HEK293 (cell line): ENCODE results near the gene JUND.

Experiments
- BCL11B ChIP-seq: fragments of 450-650 bp; formaldehyde crosslinking; IDR thresholded peaks from 2 replicates; pipeline ENCODE4 v1.5.1; 2016; ENCODE audit warnings: low read depth, missing biosample characterization, missing genetic modification characterization
- HOXD13 ChIP-seq: sonication (generic); formaldehyde crosslinking; IDR thresholded peaks from 2 replicates; pipeline ENCODE4 v1.8.0; 2022; ENCODE audit warnings: missing genetic modification reagents, borderline replicate concordance
- KLF1 ChIP-seq: fragments of 450-650 bp; formaldehyde crosslinking; IDR thresholded peaks from 2 replicates; pipeline ENCODE4 v1.5.1; 2016; ENCODE audit warnings: missing biosample characterization, missing genetic modification characterization
- KLF8 ChIP-seq: fragments of 450-650 bp; formaldehyde crosslinking; IDR thresholded peaks from 2 replicates; pipeline ENCODE4 v1.5.1; 2016; ENCODE audit warnings: missing biosample characterization, missing genetic modification characterization
- OSR2 ChIP-seq: fragments of 450-650 bp; formaldehyde crosslinking; IDR thresholded peaks from 2 replicates; pipeline ENCODE4 v1.5.1; 2016; ENCODE audit warnings: missing biosample characterization, missing genetic modification characterization
- REST ChIP-seq: fragments of 450-650 bp; formaldehyde crosslinking; IDR thresholded peaks from 2 replicates; pipeline ENCODE4 v1.5.1; 2016; ENCODE audit warnings: missing biosample characterization, missing genetic modification characterization
- TRIM28 ChIP-seq: IDR thresholded peaks from 2 replicates; pipeline ENCODE4 v1.6.1; 2011; ENCODE audit warnings: low read length, control low read depth, borderline replicate concordance
- ZBTB44 ChIP-seq: fragments of 450-650 bp; IDR thresholded peaks from 2 replicates; pipeline ENCODE4 v1.5.1; 2018; ENCODE audit warnings: missing biosample characterization, mild to moderate bottlenecking, missing genetic modification characterization
- ZBTB8A ChIP-seq: fragments of 450-650 bp; formaldehyde crosslinking; IDR thresholded peaks from 2 replicates; pipeline ENCODE4 v1.5.1; 2016; ENCODE audit warnings: missing biosample characterization, missing genetic modification characterization
- ZFHX2 ChIP-seq: fragments of 450-650 bp; formaldehyde crosslinking; conservative IDR thresholded peaks from 2 replicates; pipeline ENCODE4 v1.5.1; 2016; ENCODE audit warnings: missing biosample characterization, missing genetic modification characterization
- ZFP69B ChIP-seq: fragments of 450-650 bp; formaldehyde crosslinking; IDR thresholded peaks from 2 replicates; pipeline ENCODE4 v1.5.1; 2016; ENCODE audit warnings: missing biosample characterization, missing genetic modification characterization
- ZNF174 ChIP-seq: fragments of 450-650 bp; formaldehyde crosslinking; IDR thresholded peaks from 2 replicates; pipeline ENCODE4 v1.5.0; 2017; ENCODE audit warnings: missing biosample characterization, mild to moderate bottlenecking, missing genetic modification characterization
- ZNF18 ChIP-seq: fragments of 450-650 bp; formaldehyde crosslinking; IDR thresholded peaks from 2 replicates; pipeline ENCODE4 v1.5.1; 2016; ENCODE audit warnings: missing biosample characterization, missing genetic modification characterization
- ZNF23 ChIP-seq: fragments of 450-650 bp; formaldehyde crosslinking; IDR thresholded peaks from 2 replicates; pipeline ENCODE4 v1.5.1; 2016; ENCODE audit warnings: missing biosample characterization, missing genetic modification characterization, borderline replicate concordance
- ZNF280D ChIP-seq: fragments of 450-650 bp; formaldehyde crosslinking; IDR thresholded peaks from 2 replicates; pipeline ENCODE4 v1.5.1; 2016; ENCODE audit warnings: missing biosample characterization, missing genetic modification characterization
- ZNF311 ChIP-seq: fragments of 450-650 bp; formaldehyde crosslinking; IDR thresholded peaks from 2 replicates; pipeline ENCODE4 v1.5.1; 2017; ENCODE audit warnings: missing biosample characterization, missing genetic modification characterization, borderline replicate concordance
- ZNF394 ChIP-seq: fragments of 450-650 bp; formaldehyde crosslinking; IDR thresholded peaks from 2 replicates; pipeline ENCODE4 v1.5.1; 2016; ENCODE audit warnings: missing biosample characterization, missing genetic modification characterization, mild to moderate bottlenecking, moderate library complexity, borderline replicate concordance
- ZNF404 ChIP-seq: fragments of 450-650 bp; formaldehyde crosslinking; IDR thresholded peaks from 2 replicates; pipeline ENCODE4 v1.5.1; 2017; ENCODE audit warnings: missing biosample characterization, missing genetic modification characterization
- ZNF544 ChIP-seq: fragments of 450-650 bp; formaldehyde crosslinking; IDR thresholded peaks from 2 replicates; pipeline ENCODE4 v1.5.0; 2017; ENCODE audit warnings: missing biosample characterization, missing genetic modification characterization
- ZNF558 ChIP-seq: fragments of 450-650 bp; formaldehyde crosslinking; IDR thresholded peaks from 2 replicates; pipeline ENCODE4 v1.5.1; 2016; ENCODE audit warnings: missing biosample characterization, missing genetic modification characterization
- ZNF580 ChIP-seq: fragments of 450-650 bp; formaldehyde crosslinking; IDR thresholded peaks from 2 replicates; pipeline ENCODE4 v1.5.1; 2016; ENCODE audit warnings: missing biosample characterization, missing genetic modification characterization
- ZNF596 ChIP-seq: fragments of 450-650 bp; IDR thresholded peaks from 2 replicates; pipeline ENCODE4 v1.5.0; 2018; ENCODE audit warnings: missing biosample characterization, mild to moderate bottlenecking, missing genetic modification characterization, moderate library complexity
- ZNF639 ChIP-seq: fragments of 450-650 bp; formaldehyde crosslinking; IDR thresholded peaks from 2 replicates; pipeline ENCODE4 v1.5.1; 2016; ENCODE audit warnings: missing biosample characterization, missing genetic modification characterization
- ZNF692 ChIP-seq: fragments of 450-650 bp; formaldehyde crosslinking; IDR thresholded peaks from 2 replicates; pipeline ENCODE4 v1.5.1; 2016; ENCODE audit warnings: missing biosample characterization, missing genetic modification characterization
- ZNF776 ChIP-seq: fragments of 450-650 bp; formaldehyde crosslinking; IDR thresholded peaks from 2 replicates; pipeline ENCODE4 v1.5.0; 2017; ENCODE audit warnings: missing biosample characterization, missing genetic modification characterization, borderline replicate concordance
- ZNF792 ChIP-seq: fragments of 450-650 bp; formaldehyde crosslinking; IDR thresholded peaks from 2 replicates; pipeline ENCODE4 v1.5.1; 2016; ENCODE audit warnings: missing biosample characterization, missing genetic modification characterization
- ZNF837 ChIP-seq: fragments of 450-650 bp; formaldehyde crosslinking; IDR thresholded peaks from 2 replicates; pipeline ENCODE4 v1.5.1; 2016; ENCODE audit warnings: missing biosample characterization, missing genetic modification characterization

JUND gene

GRCh38 chr19:18282021-18282787 is 782 bp upstream of the JUND start (continued):
- TF ChIP-seq ZBTB44 (tag by site-specific recombination) (no peak), HOXD13 (no peak), ZNF776 (tag by site-specific recombination) (no peak), ZNF18 (no peak), KLF8 (peak; percentile 21; the same call in 1 of the 2 replicates), ZNF837 (no peak), ZNF394 (tag by site-specific recombination) (no peak), ZNF174 (no peak), ZNF639 (tag by site-specific recombination) (no peak), ZNF792 (tag by site-specific recombination) (no peak), ZFP69B (tag by site-specific recombination) (no peak), ZNF23 (no peak), ZNF596 (tag by site-specific recombination) (no peak), OSR2 (tag by site-specific recombination) (no peak), BCL11B (tag by site-specific recombination) (no peak), KLF1 (tag by site-specific recombination) (no peak; the same call in 1 of the 2 replicates), ZNF558 (tag by site-specific recombination) (no peak), TRIM28 (no peak), ZNF544 (tag by site-specific recombination) (no peak), ZBTB8A (peak; percentile 85), ZNF404 (tag by site-specific recombination) (no peak), ZNF280D (no peak), ZNF311 (tag by site-specific recombination) (no peak), ZNF692 (0 out of 2 replicates have a peak, but pooled peaks have one; percentile 15), ZNF580 (tag by site-specific recombination) (0 out of 2 replicates have a peak, but pooled peaks have one; percentile 10), ZFHX2 (tag by site-specific recombination) (no peak; the same call in 1 of the 2 replicates), REST (no peak)
